Erythroblast (primary cell): ENCODE results near the gene PDCD11.

Source experiments
- DNase-seq, 2 experiments: peaks; one replicate each; lab custom pipeline; 2025; lab: John Stamatoyannopoulos, UW
- GATA1 ChIP-seq: IDR thresholded peaks from 2 replicates; pipeline ENCODE4 v1.6.1; 2011; ENCODE audit warnings: low read depth, mild to moderate bottlenecking, control low read depth, low read length, moderate library complexity
- POLR2A ChIP-seq: IDR thresholded peaks from 2 replicates; pipeline ENCODE4 v1.6.1; 2011; ENCODE audit warnings: mild to moderate bottlenecking, low read length

PDCD11 gene

GRCh38 chr10:103487410-103487708 is 90.9 kb downstream of the PDCD11 start:
- DNase-seq, result no peak
- no peak for TF ChIP-seq GATA1
- no peak for TF ChIP-seq POLR2A

GRCh38 chr10:103490986-103491314 is 94.5 kb downstream of the PDCD11 start:
- no peak for DNase-seq
- no peak for TF ChIP-seq POLR2A
- TF ChIP-seq GATA1, result no peak

GRCh38 chr10:103491729-103492364 is 95.4 kb downstream of the PDCD11 start:
- DNase-seq, result no peak
- TF ChIP-seq GATA1 (no peak), POLR2A (no peak)

- DNase-seq, result no peak
- TF ChIP-seq GATA1 (no peak), POLR2A (no peak)
Observed at GRCh38 chr10:103492655-103493261, 96.3 kb downstream of the PDCD11 start.

- no peak for DNase-seq
- no peak for TF ChIP-seq GATA1
- TF ChIP-seq POLR2A, result no peak
Observed at GRCh38 chr10:103493362-103493915, 97.0 kb downstream of the PDCD11 start, which contains the start of gene NEURL1. NEURL1 (plus strand) TSS chr10:103493705; CDS start chr10:103494388, 683 bp downstream.

GRCh38 chr10:103493916-103494877 is 97.8 kb downstream of the PDCD11 start:
- DNase-seq, result no peak
- TF ChIP-seq GATA1 (no peak), POLR2A (no peak)

GRCh38 chr10:103495321-103495720 is 98.9 kb downstream of the PDCD11 start:
- no peak for DNase-seq
- TF ChIP-seq GATA1 (no peak), POLR2A (no peak)
